ENCODE measurements around the gene MADCAM1. TPM values are rescaled to one million over a fixed set of nuclear protein-coding genes. Genes with fewer than 3 reads are reported as not detected.

MADCAM1 gene
- total and polyA plus RNA-seq, 2 of the 8 experiments (the other 6 are each of a cell fraction or from before 2014, with no cell fraction given) = 2.3 to 3.0 TPM

DNA sequence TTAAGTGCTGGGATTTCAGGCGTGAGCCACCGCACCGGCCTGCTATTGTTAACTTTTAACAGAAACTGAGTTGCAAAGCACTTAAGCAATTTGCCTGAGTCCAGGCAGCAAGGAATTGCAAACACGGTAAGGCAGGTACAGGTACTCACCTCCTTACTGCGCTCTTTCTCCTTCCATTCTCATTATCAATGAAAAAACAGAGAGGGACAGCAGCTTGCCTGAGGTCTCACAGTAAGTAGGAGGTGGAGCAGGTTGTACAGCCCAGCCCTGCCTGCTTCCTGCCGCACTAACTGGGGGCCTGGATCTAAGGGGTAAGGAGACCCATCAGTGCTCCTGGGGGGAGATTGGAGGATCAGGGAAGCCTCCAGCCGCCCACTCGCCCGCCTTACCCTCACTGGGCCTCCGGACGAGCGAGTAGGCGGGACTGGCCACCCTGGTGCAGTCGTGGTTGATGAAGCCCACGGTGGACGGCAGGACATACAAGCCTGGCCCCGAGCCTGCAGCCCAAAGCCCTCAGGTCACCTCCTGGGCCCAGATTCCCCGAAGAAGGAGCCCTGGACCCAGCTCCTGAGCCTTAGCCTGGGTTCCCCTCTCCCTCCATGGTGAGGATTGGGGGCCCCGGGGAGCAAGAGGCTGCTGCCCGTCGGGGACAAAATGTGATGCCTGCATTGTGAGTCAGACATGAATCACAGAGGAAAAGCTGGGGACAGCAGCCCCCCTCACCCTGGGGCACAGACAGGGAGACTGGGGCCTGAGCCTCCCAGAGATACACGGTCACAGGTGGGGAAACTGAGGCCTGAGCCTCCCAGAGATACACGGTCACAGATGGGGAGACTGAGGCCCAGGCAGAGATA is 24.1 kb upstream of the MADCAM1 start:
- Histone ChIP-seq H4K20me1 (replicated peaks in 1 of 2; ENCODE audit: control insufficient read depth in 1 of 2, insufficient read depth in 2 of 2, low read length in 2 of 2) (no peaks in the 10 kb centered on the region), H3K9ac (replicated peaks in 1 of 4; ENCODE audit: extremely low read depth in 1 of 4, low read depth in 3 of 4, low read length in 3 of 4) (no peak overlapping the region), H4K8ac (ENCODE audit: extremely low read depth, insufficient read depth, low read length) (no peak overlapping the region; the same call in 1 of the 2 replicates), H3K4ac (replicated peaks; ENCODE audit: insufficient read length, low read depth, low read length) (no peak overlapping the region), H3K27ac (ENCODE audit: low read depth, low read length) (no peak overlapping the region), H3K27me3 (replicated peaks in 1 of 4; ENCODE audit: control insufficient read depth in 3 of 4, extremely low read depth in 1 of 4, insufficient read depth in 3 of 4, low read length in 3 of 4) (no peaks in the 10 kb centered on the region; a peak in 1 of 7 replicates), H2BK120ac (replicated peaks; ENCODE audit: low read depth, low read length) (no peak overlapping the region), H3K23me2 (ENCODE audit: low read depth, low read length) (no peaks in the 10 kb centered on the region), H2BK12ac (ENCODE audit: low read depth, low read length) (no peak overlapping the region), H3K4me2 (ENCODE audit: insufficient read depth in 1 of 2, low read depth in 2 of 2, low read length in 2 of 2) (no peak overlapping the region), H3K79me1 (ENCODE audit: low read depth, low read length) (no peaks in the 10 kb centered on the region), H2BK20ac (ENCODE audit: low read length) (no peak overlapping the region), H3K4me1 (replicated peaks in 1 of 4; ENCODE audit: control insufficient read depth in 3 of 4, insufficient read depth in 4 of 4, low read length in 3 of 4) (no peaks in the 10 kb centered on the region), H3K18ac (ENCODE audit: extremely low read depth, low read length) (no peak overlapping the region), H3K14ac (ENCODE audit: insufficient read length) (no peak overlapping the region), H3K23ac (ENCODE audit: insufficient read length) (no peak overlapping the region), H3K9me3 (ENCODE audit: insufficient read depth in 2 of 2, low read depth in 1 of 2, low read length in 1 of 2) (no peaks in the 10 kb centered on the region), H2BK15ac (ENCODE audit: low read length) (no peak overlapping the region), H3K56ac (replicated peaks; ENCODE audit: insufficient read length, low read depth, low read length) (no peak overlapping the region), H3K79me2 (ENCODE audit: control insufficient read depth in 1 of 2, insufficient read depth in 2 of 2, low read length in 2 of 2) (no peaks in the 10 kb centered on the region), H2BK5ac (ENCODE audit: low read depth, low read length) (no peak overlapping the region), H2AK5ac (ENCODE audit: low read depth, low read length) (no peak overlapping the region), H3K4me3 (ENCODE audit: extremely low read depth in 1 of 4, insufficient read depth in 2 of 4, low read depth in 3 of 4, low read length in 4 of 4) (no peak overlapping the region), H3K36me3 (ENCODE audit: control insufficient read depth in 2 of 4, insufficient read depth in 4 of 4, low read length in 3 of 4) (no peaks in the 10 kb centered on the region), H4K91ac (replicated peaks; ENCODE audit: insufficient read length, low read length) (no peak overlapping the region), H4K5ac (ENCODE audit: insufficient read length, low read depth, low read length) (no peak overlapping the region), H2AFZ (ENCODE audit: low read length) (no peak overlapping the region)
- FAIRE-seq = no peak
- ChIA-PET CTCF (ENCODE audit: partially characterized antibody) (interaction anchor here (0.6 to 1.7 kb wide), 3 partner anchors 12 to 88 kb away, joined by 3 to 7 read pairs (median 4); no protein-coding TSS in a partner anchor), POLR2A (ENCODE audit: partially characterized antibody) (no interaction called here)
- DNase-seq (ENCODE audit: low read depth in 1 of 2, low spot score in 2 of 2) = no peak
- WGBS, 2 experiments (ENCODE audit: extremely low coverage in 1 of 2, insufficient coverage in 1 of 2, insufficient read length in 1 of 2, insufficient replicate concordance in 2 of 2, low coverage in 1 of 2, low lambda C conversion rate in 2 of 2, missing lambda C conversion rate in 1 of 2) = 93% methylated on average over 23 of the region's 23 CpGs; no CpG with 5 or more reads in 1 of the 2 experiments
- TF ChIP-seq CBX8 (IDR thresholded peaks at IDR 0.05; ENCODE audit: borderline replicate concordance, low read depth, low read length) (no peak), RBBP5 (IDR thresholded peaks at IDR 0.05; ENCODE audit: borderline replicate concordance, low read depth, low read length) (no peak), RFX5 (IDR thresholded peaks at IDR 0.05; ENCODE audit: borderline replicate concordance, low read depth, low read length) (no peak), CHD2 (IDR thresholded peaks at IDR 0.05; ENCODE audit: low read length) (no peak), NANOG (IDR thresholded peaks at IDR 0.05; ENCODE audit: insufficient read depth, low read depth, low read length, poor library complexity, severe bottlenecking) (no peak), CHD1 (IDR thresholded peaks at IDR 0.05; ENCODE audit: low read depth, low read length) (no peak), CTBP2 (IDR thresholded peaks at IDR 0.05; ENCODE audit: borderline replicate concordance, insufficient read depth, insufficient read length, low read length) (no peak), KDM4A (IDR thresholded peaks at IDR 0.05; ENCODE audit: low read depth, low read length, severe bottlenecking) (no peak)
- TF ChIP-seq, protein P1, sequence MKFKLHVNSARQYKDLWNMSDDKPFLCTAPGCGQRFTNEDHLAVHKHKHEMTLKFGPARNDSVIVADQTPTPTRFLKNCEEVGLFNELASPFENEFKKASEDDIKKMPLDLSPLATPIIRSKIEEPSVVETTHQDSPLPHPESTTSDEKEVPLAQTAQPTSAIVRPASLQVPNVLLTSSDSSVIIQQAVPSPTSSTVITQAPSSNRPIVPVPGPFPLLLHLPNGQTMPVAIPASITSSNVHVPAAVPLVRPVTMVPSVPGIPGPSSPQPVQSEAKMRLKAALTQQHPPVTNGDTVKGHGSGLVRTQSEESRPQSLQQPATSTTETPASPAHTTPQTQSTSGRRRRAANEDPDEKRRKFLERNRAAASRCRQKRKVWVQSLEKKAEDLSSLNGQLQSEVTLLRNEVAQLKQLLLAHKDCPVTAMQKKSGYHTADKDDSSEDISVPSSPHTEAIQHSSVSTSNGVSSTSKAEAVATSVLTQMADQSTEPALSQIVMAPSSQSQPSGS (IDR thresholded peaks at IDR 0.05; ENCODE audit: low read length) = no peak
